ENCODE measurements around the gene TENM3.

TENM3 gene

GRCh38 chr4:182255441-182256190, 12.4 kb downstream of the TENM3 start:
- DNase-seq, result no peak

- DNase-seq, result no peak
These were observed 13.8 kb downstream of the TENM3 start for GRCh38 chr4:182257016-182257415.

- DNase-seq, result no peak
These were observed 14.3 kb downstream of the TENM3 start for GRCh38 chr4:182257503-182257902.

- no peak for DNase-seq
These were observed 15.3 kb downstream of the TENM3 start for GRCh38 chr4:182258441-182259000.

- DNase-seq, result no peak
These were observed 18.5 kb downstream of the TENM3 start for GRCh38 chr4:182261651-182262223.

GRCh38 chr4:182263562-182263961, 20.4 kb downstream of the TENM3 start:
- no peak for DNase-seq

GRCh38 chr4:182264139-182264752, 21.0 kb downstream of the TENM3 start:
- no peak for DNase-seq

- no peak for DNase-seq
These were observed 22.7 kb downstream of the TENM3 start for GRCh38 chr4:182265881-182266280.

GRCh38 chr4:182267048-182267447, 23.8 kb downstream of the TENM3 start:
- DNase-seq, result no peak

GRCh38 chr4:182268966-182269365, 25.8 kb downstream of the TENM3 start:
- DNase-seq, result no peak

GRCh38 chr4:182271731-182272130, 28.5 kb downstream of the TENM3 start:
- no peak for DNase-seq

- no peak for DNase-seq
These were observed 28.9 kb downstream of the TENM3 start for GRCh38 chr4:182272151-182272550.

GRCh38 chr4:182273191-182273935, 30.2 kb downstream of the TENM3 start:
- no peak for DNase-seq

GRCh38 chr4:182276210-182277109, 33.3 kb downstream of the TENM3 start:
- no peak for DNase-seq

- no peak for DNase-seq
These were observed 34.2 kb downstream of the TENM3 start for GRCh38 chr4:182277377-182277776.

- no peak for DNase-seq
These were observed 35.5 kb downstream of the TENM3 start for GRCh38 chr4:182278729-182279128.

- DNase-seq, result no peak
These were observed 37.4 kb downstream of the TENM3 start for GRCh38 chr4:182280436-182281111.

GRCh38 chr4:182286035-182286434, 42.8 kb downstream of the TENM3 start:
- no peak for DNase-seq

- DNase-seq, result no peak
These were observed 43.7 kb downstream of the TENM3 start for GRCh38 chr4:182286931-182287330.

GRCh38 chr4:182288534-182288933, 45.3 kb downstream of the TENM3 start:
- DNase-seq, result no peak

GRCh38 chr4:182289809-182290208, 46.6 kb downstream of the TENM3 start:
- DNase-seq, result no peak

GRCh38 chr4:182291175-182291574, 48.0 kb downstream of the TENM3 start:
- no peak for DNase-seq
